Activated naive CD4-positive, alpha-beta T cell treated with anti-CD3 and anti-CD28 coated beads for 36 hours (primary cell): ENCODE results near the gene SAMD9L. TPM values are rescaled to one million over a fixed set of nuclear protein-coding genes. Genes with fewer than 3 reads are reported as not detected.
"Not testable (repeated sequence)": the region's sequence is repeated elsewhere in the genome, so short reads cannot be mapped to it uniquely, and the experiment has no call there.

ENCODE experiments used
- CTCF ChIA-PET: fragments of 350-600 bp; sonication (Branson Sonifier 250); formaldehyde crosslinking; loops from one replicate; lab custom pipeline; 2021; ENCODE audit warnings: antibody characterized with exemption; lab: Charles Lee
- DNase-seq: peaks from one replicate; pipeline ENCODE4 v3.0.0-alpha.2; 2020
- H3K27ac Mint-ChIP-seq: one replicate; pipeline ENCODE4 v1.8.0; 2021; ENCODE audit warnings: mild to moderate bottlenecking, mixed read lengths
- H3K27me3 Mint-ChIP-seq: one replicate; pipeline ENCODE4 v1.8.0; 2021; ENCODE audit warnings: low read depth, mixed read lengths
- H3K36me3 Mint-ChIP-seq: one replicate; pipeline ENCODE4 v1.8.0; 2021; ENCODE audit warnings: low read depth, mixed read lengths
- H3K4me1 Mint-ChIP-seq: one replicate; pipeline ENCODE4 v1.8.0; 2021; ENCODE audit warnings: low read depth, mixed read lengths
- H3K4me3 Mint-ChIP-seq: one replicate; pipeline ENCODE4 v1.8.0; 2021; ENCODE audit warnings: mild to moderate bottlenecking, moderate library complexity, mixed read lengths
- H3K9me3 Mint-ChIP-seq: one replicate; pipeline ENCODE4 v1.8.0; 2021; ENCODE audit warnings: mixed read lengths
- intact Hi-C: fragments of 100-400 bp; cut with micrococcal nuclease; formaldehyde crosslinking; loops from one replicate; pipeline ENCODE4 v1.15.1; 2023
- total RNA-seq, 2 experiments: library from RNA; stranded (reverse); gene quantifications; one replicate each; pipeline ENCODE4 v1.2.3, GENCODE V29; 2021

Gene SAMD9L
- total RNA-seq, 2 experiments from 2014 or later: 7.3 to 8.2 TPM

DNA sequence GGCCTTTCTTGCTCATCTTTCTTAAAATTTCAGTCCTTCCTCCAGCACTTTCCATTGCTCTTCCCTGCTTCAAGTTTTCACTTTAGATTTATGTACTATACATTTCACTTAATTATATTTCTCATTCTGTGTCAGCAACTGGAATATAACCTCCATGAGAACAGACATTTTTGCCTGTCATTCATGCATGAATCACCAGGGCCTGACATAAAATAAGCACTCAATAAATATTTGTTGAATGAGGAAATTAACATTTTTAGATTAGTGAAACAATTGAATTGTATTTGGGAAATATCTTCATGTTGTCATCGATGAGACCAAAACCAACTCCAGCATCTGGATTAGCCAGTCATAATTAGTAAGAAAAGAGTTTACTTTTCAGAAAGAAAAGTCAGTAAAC lies 6.1 kb downstream of the SAMD9L start:
- H3K27me3 Mint-ChIP-seq: no peaks in the 10 kb centered on the region
- CTCF ChIA-PET: no interaction called here
- no peak for DNase-seq
- intact Hi-C loops: no loop called here
- peaks cover 12% of the 10 kb centered on the region for H3K4me1 Mint-ChIP-seq
- H3K27ac Mint-ChIP-seq: no peak overlapping the region
- H3K9me3 Mint-ChIP-seq: peaks cover 6% of the 10 kb centered on the region
- H3K36me3 Mint-ChIP-seq: peaks cover 23% of the 10 kb centered on the region
- H3K4me3 Mint-ChIP-seq: no peak overlapping the region

GRCh38 chr7:93140582-93141191 lies 7.5 kb downstream of the SAMD9L start:
- CTCF ChIA-PET: no interaction called here
- intact Hi-C loops: no loop called here

GRCh38 chr7:93138576-93138975 lies 9.6 kb downstream of the SAMD9L start:
- intact Hi-C loops: no loop called here
- Mint-ChIP-seq H3K27me3 (no peaks in the 10 kb centered on the region), H3K27ac (no peak overlapping the region), H3K36me3 (peaks cover 48% of the 10 kb centered on the region), H3K4me1 (no peaks in the 10 kb centered on the region), H3K9me3 (peaks cover 23% of the 10 kb centered on the region), H3K4me3 (no peak overlapping the region)
- CTCF ChIA-PET: no interaction called here
- no peak for DNase-seq

More at GRCh38 chr7:93140582-93141191, 7.5 kb downstream of the SAMD9L start:
- no peak overlapping the region for H3K27ac Mint-ChIP-seq
- H3K36me3 Mint-ChIP-seq: peaks cover 32% of the 10 kb centered on the region
- H3K4me1 Mint-ChIP-seq: peaks cover under 1% of the 10 kb centered on the region
- H3K27me3 Mint-ChIP-seq: no peaks in the 10 kb centered on the region
- H3K9me3 Mint-ChIP-seq: peaks cover 8% of the 10 kb centered on the region
- H3K4me3 Mint-ChIP-seq: no peak overlapping the region
- no peak for DNase-seq

GRCh38 chr7:93133005-93133404 lies 15.2 kb downstream of the SAMD9L start:
- Mint-ChIP-seq H3K4me3 (no peak overlapping the region), H3K27ac (no peak overlapping the region), H3K36me3 (peaks cover 36% of the 10 kb centered on the region), H3K27me3 (no peaks in the 10 kb centered on the region), H3K9me3 (peaks cover 61% of the 10 kb centered on the region), H3K4me1 (no peaks in the 10 kb centered on the region)
- no peak for DNase-seq
- CTCF ChIA-PET: no interaction called here
- intact Hi-C loops: no loop called here

DNA sequence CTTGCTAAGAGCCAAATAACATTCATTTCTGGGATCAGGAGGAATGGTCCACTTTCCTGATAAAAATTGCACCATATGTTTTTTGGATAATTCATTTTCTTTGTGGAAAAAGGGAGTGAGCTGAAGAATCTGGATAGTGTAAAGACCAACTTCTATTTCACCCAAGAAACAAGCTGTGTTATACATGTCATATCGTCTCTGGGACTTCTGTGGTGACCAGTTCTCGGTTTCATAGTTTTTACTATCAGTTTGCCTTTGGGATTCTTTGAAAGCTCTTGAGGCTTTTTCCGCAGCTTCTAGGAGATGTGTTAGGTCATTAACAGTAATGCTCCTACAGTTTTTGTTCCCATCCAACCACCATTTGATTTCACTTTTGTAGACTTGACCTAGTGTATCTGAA lies 16.0 kb downstream of the SAMD9L start:
- DNase-seq: no peak
- Mint-ChIP-seq H3K4me3 (no peak overlapping the region), H3K36me3 (peaks cover 32% of the 10 kb centered on the region), H3K9me3 (peaks cover 59% of the 10 kb centered on the region), H3K27ac (no peak overlapping the region), H3K4me1 (no peaks in the 10 kb centered on the region), H3K27me3 (no peaks in the 10 kb centered on the region)
- intact Hi-C loops: no loop called here
- CTCF ChIA-PET: no interaction called here

GRCh38 chr7:93126954-93127353 lies 21.2 kb downstream of the SAMD9L start:
- H3K9me3 Mint-ChIP-seq: peaks cover 64% of the 10 kb centered on the region
- H3K27me3 Mint-ChIP-seq, DNase-seq, H3K27ac Mint-ChIP-seq, H3K4me1 Mint-ChIP-seq, H3K4me3 Mint-ChIP-seq, intact Hi-C loops, H3K36me3 Mint-ChIP-seq: not testable (repeated sequence)
- CTCF ChIA-PET: interaction anchor here (0.8 kb wide), 1 partner anchor 10 kb away, joined by 3 read pairs; no protein-coding TSS in a partner anchor

DNA sequence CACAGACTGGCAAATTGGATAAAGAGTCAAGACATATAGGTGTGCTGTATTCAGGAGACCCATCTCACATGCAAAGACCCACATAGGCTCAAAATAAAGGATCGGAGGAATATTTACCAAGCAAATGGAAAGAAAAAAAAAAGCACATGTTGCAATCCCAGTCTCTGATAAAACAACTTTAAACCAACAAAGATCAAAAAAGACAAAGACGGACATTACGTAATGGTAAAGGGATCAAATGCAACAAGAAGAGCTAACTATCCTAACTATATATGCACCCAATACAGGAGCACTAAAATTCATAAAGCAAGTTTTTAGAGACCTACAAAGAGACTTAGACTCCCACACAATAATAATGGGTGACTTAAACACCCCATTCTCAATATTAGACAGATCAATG lies 24.7 kb downstream of the SAMD9L start:
- H3K27me3 Mint-ChIP-seq, DNase-seq, intact Hi-C loops, H3K4me3 Mint-ChIP-seq, H3K4me1 Mint-ChIP-seq, H3K27ac Mint-ChIP-seq: not testable (repeated sequence)
- H3K9me3 Mint-ChIP-seq: peaks cover 47% of the 10 kb centered on the region
- peaks cover 11% of the 10 kb centered on the region for H3K36me3 Mint-ChIP-seq
- CTCF ChIA-PET: interaction anchor here (0.6 kb wide), 1 partner anchor 531 kb away, joined by 5 read pairs; no protein-coding TSS in a partner anchor

DNA sequence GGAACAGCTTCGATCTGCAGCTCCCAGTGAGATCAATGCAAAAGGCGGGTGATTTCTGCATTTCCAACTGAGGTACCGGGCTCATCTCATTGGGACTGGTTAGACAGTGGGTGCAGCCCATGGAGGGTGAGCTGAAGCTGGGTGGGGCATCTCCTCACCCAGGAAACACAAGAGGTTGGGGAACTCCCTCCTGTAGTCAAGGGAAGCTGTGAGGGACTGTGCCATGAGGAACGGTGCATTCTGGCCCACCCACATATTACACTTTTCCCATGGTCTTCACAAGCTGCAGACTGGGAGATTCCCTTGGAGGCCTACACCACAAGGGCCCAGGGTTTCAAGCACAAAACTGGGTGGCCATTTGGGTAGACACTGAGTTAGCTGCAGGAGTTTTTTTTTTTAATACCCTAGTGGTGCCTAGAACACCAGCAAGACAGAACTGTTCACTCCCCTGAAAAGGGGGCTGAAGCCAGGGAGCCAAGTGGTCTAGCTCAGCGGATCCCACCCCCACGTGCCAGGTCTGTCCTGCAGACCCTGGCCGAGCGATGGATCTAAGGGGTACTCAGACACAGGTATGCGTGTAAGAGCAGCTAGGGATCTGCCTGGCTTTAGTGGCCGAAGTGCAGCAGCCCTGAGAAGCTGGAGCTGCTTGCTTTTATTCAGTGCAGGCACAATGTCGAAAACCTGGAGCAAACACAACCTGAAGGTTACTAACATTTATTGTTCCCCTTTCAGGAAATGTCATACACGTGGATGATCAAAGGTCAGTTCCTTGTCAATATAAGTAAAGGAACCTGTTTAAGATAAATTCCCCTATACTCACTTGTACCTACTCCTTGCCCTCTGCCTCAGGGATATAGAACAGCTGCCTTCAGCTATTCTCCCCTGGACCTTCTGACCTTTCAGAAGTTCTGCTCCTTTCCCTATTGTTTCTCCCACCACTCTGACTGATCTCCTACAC lies 27.3 kb downstream of the SAMD9L start:
- CTCF ChIA-PET: interaction anchor here (0.8 kb wide), 1 partner anchor 14 kb away, joined by 3 read pairs; no protein-coding TSS in a partner anchor
- Mint-ChIP-seq H3K36me3 (peaks cover 10% of the 10 kb centered on the region), H3K4me1 (peaks cover 23% of the 10 kb centered on the region), H3K9me3 (peaks cover 30% of the 10 kb centered on the region), H3K27me3 (no peaks in the 10 kb centered on the region), H3K4me3 (no peak overlapping the region), H3K27ac (no peak overlapping the region)
- DNase-seq: no peak
- intact Hi-C loops: no loop called here

GRCh38 chr7:93119191-93119905 lies 28.8 kb downstream of the SAMD9L start:
- Mint-ChIP-seq H3K27me3 (no peaks in the 10 kb centered on the region), H3K4me1 (peaks cover 39% of the 10 kb centered on the region), H3K9me3 (peaks cover 16% of the 10 kb centered on the region), H3K27ac (no peak overlapping the region), H3K36me3 (peaks cover 11% of the 10 kb centered on the region), H3K4me3 (no peak overlapping the region)
- CTCF ChIA-PET: no interaction called here
- intact Hi-C loops: loop anchor here (2.0 to 5.0 kb wide), 7 partner anchors 267 to 527 kb away; partner anchors contain the start of genes CDK6 and FAM133B
- DNase-seq: no peak

GRCh38 chr7:93117852-93118530 lies 30.2 kb downstream of the SAMD9L start, which contains the start of gene SAMD9:
TSS of gene SAMD9 (minus strand) at chr7:93117979. CDS start at chr7:93106097, 11,882 bp downstream.
- DNase-seq: peak; percentile 70
- CTCF ChIA-PET: interaction anchor here (0.9 kb wide), 2 partner anchors 16 to 28 kb away, joined by 3 read pairs; no protein-coding TSS in a partner anchor
- H3K4me3 Mint-ChIP-seq: peak within 1 kb of the TSS; percentile 71
- no peaks in the 10 kb centered on the region for H3K27me3 Mint-ChIP-seq
- intact Hi-C loops: loop anchor here (1.0 to 5.0 kb wide), 13 partner anchors 30 to 670 kb away; partner anchors contain the start of genes CDK6, FAM133B, PEX1 and RBM48
- peak within 1 kb of the TSS; percentile 65 for H3K27ac Mint-ChIP-seq
- H3K36me3 Mint-ChIP-seq: peaks cover 23% of the 10 kb centered on the region
- peaks cover 19% of the 10 kb centered on the region for H3K9me3 Mint-ChIP-seq
- peaks cover 47% of the 10 kb centered on the region for H3K4me1 Mint-ChIP-seq

- Mint-ChIP-seq H3K4me3 (peak overlapping the region; percentile 66), H3K27ac (peak overlapping the region; percentile 65), H3K9me3 (peaks cover 21% of the 10 kb centered on the region), H3K4me1 (peaks cover 51% of the 10 kb centered on the region), H3K36me3 (peaks cover 29% of the 10 kb centered on the region), H3K27me3 (no peaks in the 10 kb centered on the region)
- intact Hi-C loops: loop anchor here (1.0 to 5.0 kb wide), 8 partner anchors 265 to 669 kb away; partner anchors contain the start of genes CDK6, FAM133B, PEX1 and RBM48
- no peak for DNase-seq
- CTCF ChIA-PET: interaction anchor here (0.5 to 0.9 kb wide), 3 partner anchors 15 to 48 kb away, joined by 3 read pairs; no protein-coding TSS in a partner anchor
These were observed 30.9 kb downstream of the SAMD9L start for GRCh38 chr7:93117327-93117726.
